Measurements from ENCODE around the gene ATP5PO. TPM values are rescaled to one million over a fixed set of nuclear protein-coding genes. Genes with fewer than 3 reads are reported as not detected.
"Not testable (repeated sequence)": the region's sequence is repeated elsewhere in the genome, so short reads cannot be mapped to it uniquely, and the experiment has no call there.

The ATP5PO gene
- total RNA-seq, 1 experiment from 2014 or later: 386 TPM

DNA sequence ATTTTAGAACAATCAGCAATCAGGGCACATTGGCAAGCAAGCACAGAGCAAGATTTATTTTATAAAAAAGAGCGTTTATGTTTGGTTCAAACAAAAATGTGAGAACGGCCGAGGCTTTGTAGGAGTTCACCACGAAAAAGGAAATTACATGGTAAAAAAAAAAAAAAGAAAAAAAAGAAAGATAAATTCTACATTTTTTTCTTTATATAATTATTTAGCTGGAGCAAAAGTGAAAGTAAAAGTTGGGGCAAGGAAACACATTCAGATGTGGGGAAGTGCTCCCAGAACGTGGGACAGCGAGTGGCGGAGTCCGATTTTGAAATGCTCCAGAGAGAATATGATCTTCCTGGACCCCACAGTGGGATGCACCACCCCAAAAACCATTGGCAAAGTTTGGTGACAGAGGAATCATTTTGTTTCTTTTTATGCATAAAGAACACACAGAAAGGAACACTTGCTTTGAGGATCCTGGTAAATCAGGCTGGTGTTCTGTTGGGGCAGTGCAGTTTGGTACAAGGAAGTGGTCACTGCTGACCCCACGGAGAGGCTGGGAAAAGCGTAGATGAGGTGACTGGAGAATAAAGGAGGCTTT, 16.3 kb upstream of the ATP5PO start:
- peak; percentile 25 for DNase-seq
- H3K4me3 ChIP-seq (ENCODE audit: low read length): peak overlapping the region; percentile 88
- no peaks in the 10 kb centered on the region for H3K27me3 ChIP-seq (ENCODE audit: low read length)
- H3K9ac ChIP-seq (ENCODE audit: low read length): peak overlapping the region; percentile 89
- peaks cover 35% of the 10 kb centered on the region for H3K79me2 ChIP-seq (ENCODE audit: low read length)
- peak overlapping the region; percentile 85 for H3K4me2 ChIP-seq (ENCODE audit: low read length)
- peak; percentile 69 for ATAC-seq
- no TSS peak for BruUV-seq (replicated peaks)
- H2AFZ ChIP-seq (ENCODE audit: low read length): peak overlapping the region; percentile 83
- no peaks in the 10 kb centered on the region for H3K9me2 ChIP-seq (replicated peaks; ENCODE audit: low read length)
- CTCF ChIA-PET: interaction anchor here (0.6 kb wide), 1 partner anchor 16 kb away, joined by 5 read pairs; no protein-coding TSS in a partner anchor
- intact Hi-C loops (cut with micrococcal nuclease): loop anchor here (2.0 kb wide), 1 partner anchor 15 kb away; no protein-coding TSS in a partner anchor
- TF ChIP-seq, protein P1, sequence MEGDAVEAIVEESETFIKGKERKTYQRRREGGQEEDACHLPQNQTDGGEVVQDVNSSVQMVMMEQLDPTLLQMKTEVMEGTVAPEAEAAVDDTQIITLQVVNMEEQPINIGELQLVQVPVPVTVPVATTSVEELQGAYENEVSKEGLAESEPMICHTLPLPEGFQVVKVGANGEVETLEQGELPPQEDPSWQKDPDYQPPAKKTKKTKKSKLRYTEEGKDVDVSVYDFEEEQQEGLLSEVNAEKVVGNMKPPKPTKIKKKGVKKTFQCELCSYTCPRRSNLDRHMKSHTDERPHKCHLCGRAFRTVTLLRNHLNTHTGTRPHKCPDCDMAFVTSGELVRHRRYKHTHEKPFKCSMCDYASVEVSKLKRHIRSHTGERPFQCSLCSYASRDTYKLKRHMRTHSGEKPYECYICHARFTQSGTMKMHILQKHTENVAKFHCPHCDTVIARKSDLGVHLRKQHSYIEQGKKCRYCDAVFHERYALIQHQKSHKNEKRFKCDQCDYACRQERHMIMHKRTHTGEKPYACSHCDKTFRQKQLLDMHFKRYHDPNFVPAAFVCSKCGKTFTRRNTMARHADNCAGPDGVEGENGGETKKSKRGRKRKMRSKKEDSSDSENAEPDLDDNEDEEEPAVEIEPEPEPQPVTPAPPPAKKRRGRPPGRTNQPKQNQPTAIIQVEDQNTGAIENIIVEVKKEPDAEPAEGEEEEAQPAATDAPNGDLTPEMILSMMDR (conservative IDR thresholded peaks at IDR 0.05; ENCODE audit: low read depth, low read length): no peak
- TF ChIP-seq EZH2 (IDR thresholded peaks at IDR 0.05; ENCODE audit: low read length, unreplicated experiment): no peak
- TF ChIP-seq EZH2phosphoT487 (IDR thresholded peaks at IDR 0.05; ENCODE audit: borderline replicate concordance, low read length): no peak
- H3K27ac ChIP-seq (ENCODE audit: low read length): peak overlapping the region; percentile 86
- peaks cover 13% of the 10 kb centered on the region for H3K4me1 ChIP-seq (ENCODE audit: insufficient read depth, low read length)
- no peaks in the 10 kb centered on the region for H3K9me3 ChIP-seq (ENCODE audit: low read length)
- no peaks in the 10 kb centered on the region for H4K20me1 ChIP-seq (ENCODE audit: low read length)
- POLR2A ChIA-PET (ENCODE audit: unreplicated experiment): interaction anchor here (0.6 to 0.7 kb wide), 5 partner anchors 16 to 142 kb away, joined by 3 to 15 read pairs (median 10); no protein-coding TSS in a partner anchor
- H3F3A ChIP-seq (ENCODE audit: low read length, unreplicated experiment): no peaks in the 10 kb centered on the region
- no peaks in the 10 kb centered on the region for H3K36me3 ChIP-seq (ENCODE audit: low read depth, low read length)

DNA sequence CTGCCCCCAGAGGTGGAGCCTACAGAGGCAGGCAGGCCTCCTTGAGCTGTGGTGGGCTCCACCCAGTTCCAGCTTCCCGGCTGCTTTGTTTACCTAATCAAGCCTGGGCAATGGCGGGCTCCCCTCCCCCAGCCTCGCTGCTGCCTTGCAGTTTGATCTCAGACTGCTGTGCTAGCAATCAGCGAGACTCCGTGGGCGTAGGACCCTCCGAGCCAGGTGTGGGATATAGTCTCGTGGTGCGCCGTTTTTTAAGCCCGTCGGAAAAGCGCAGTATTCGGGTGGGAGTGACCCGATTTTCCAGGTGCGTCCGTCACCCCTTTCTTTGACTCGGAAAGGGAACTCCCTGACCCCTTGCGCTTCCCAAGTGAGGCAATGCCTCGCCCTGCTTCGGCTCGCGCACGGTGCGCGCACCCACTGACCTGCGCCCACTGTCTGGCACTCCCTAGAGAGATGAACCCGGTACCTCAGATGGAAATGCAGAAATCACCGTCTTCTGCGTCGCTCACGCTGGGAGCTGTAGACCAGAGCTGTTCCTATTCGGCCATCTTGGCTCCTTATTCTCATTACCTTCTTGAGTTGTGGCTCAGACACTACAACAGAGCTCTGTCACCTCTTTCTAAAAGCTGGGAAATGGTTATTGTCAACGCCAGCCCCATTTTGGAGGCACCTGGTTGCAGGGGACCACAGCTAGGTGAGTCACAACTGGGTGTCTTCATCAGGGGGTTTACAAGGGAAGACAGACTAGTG, 15.6 kb upstream of the ATP5PO start:
- peak overlapping the region; percentile 88 for H3K4me3 ChIP-seq (ENCODE audit: low read length)
- peak overlapping the region; percentile 89 for H3K9ac ChIP-seq (ENCODE audit: low read length)
- POLR2A ChIA-PET (ENCODE audit: unreplicated experiment): interaction anchor here (0.6 to 0.7 kb wide), 2 partner anchors 16 to 38 kb away, joined by 3 read pairs; no protein-coding TSS in a partner anchor
- H4K20me1 ChIP-seq (ENCODE audit: low read length); H3K27me3 ChIP-seq (ENCODE audit: low read length); H3K36me3 ChIP-seq (ENCODE audit: low read depth, low read length); H3F3A ChIP-seq (ENCODE audit: low read length, unreplicated experiment); H3K9me3 ChIP-seq (ENCODE audit: low read length); intact Hi-C loops (cut with micrococcal nuclease); H3K9me2 ChIP-seq (replicated peaks; ENCODE audit: low read length); CTCF ChIA-PET: not testable (repeated sequence)
- ATAC-seq (peak; percentile 82), DNase-seq (peak; percentile 64)
- peak overlapping the region; percentile 86 for H3K27ac ChIP-seq (ENCODE audit: low read length)
- peak overlapping the region; percentile 85 for H3K4me2 ChIP-seq (ENCODE audit: low read length)
- H3K79me2 ChIP-seq (ENCODE audit: low read length): peaks cover 35% of the 10 kb centered on the region
- BruUV-seq (replicated peaks): TSS peak; percentile 68
- H2AFZ ChIP-seq (ENCODE audit: low read length): peak overlapping the region; percentile 83
- peaks cover 13% of the 10 kb centered on the region for H3K4me1 ChIP-seq (ENCODE audit: insufficient read depth, low read length)

- H3K27me3 ChIP-seq (ENCODE audit: low read length); H3K9me2 ChIP-seq (replicated peaks; ENCODE audit: low read length); H3K9me3 ChIP-seq (ENCODE audit: low read length); DNase-seq; ATAC-seq; intact Hi-C loops (cut with micrococcal nuclease); H3K79me2 ChIP-seq (ENCODE audit: low read length); BruUV-seq (replicated peaks); CTCF ChIA-PET; H3K4me3 ChIP-seq (ENCODE audit: low read length); H3K4me2 ChIP-seq (ENCODE audit: low read length); H3K36me3 ChIP-seq (ENCODE audit: low read depth, low read length); H4K20me1 ChIP-seq (ENCODE audit: low read length); POLR2A ChIA-PET (ENCODE audit: unreplicated experiment); H3K27ac ChIP-seq (ENCODE audit: low read length); H3K9ac ChIP-seq (ENCODE audit: low read length); H2AFZ ChIP-seq (ENCODE audit: low read length); H3F3A ChIP-seq (ENCODE audit: low read length, unreplicated experiment): not testable (repeated sequence)
- peaks cover 11% of the 10 kb centered on the region for H3K4me1 ChIP-seq (ENCODE audit: insufficient read depth, low read length)
Observed at GRCh38 chr21:33926248-33926647, 10.6 kb upstream of the ATP5PO start.
